Subcutaneous adipose tissue (tissue), 4 donors: Measurements from ENCODE around the gene LRRC27. TPM values are rescaled to one million over a fixed set of nuclear protein-coding genes. Genes with fewer than 3 reads are reported as not detected.

Experiments used
- total RNA-seq, 4 donors: library from RNA; depleted of rRNA; stranded (reverse); fragments of >200 nt; gene quantifications; one replicate each; pipeline ENCODE4 v1.1.0, GENCODE V29; 2016
- TF ChIP-seq, protein P1 (sequence below): fragments of 450-650 bp; IDR thresholded peaks from one replicate; pipeline ENCODE4 v1.5.1; 2016; ENCODE audit warnings: low read depth, mild to moderate bottlenecking, control low read depth, antibody characterized with exemption, moderate library complexity

Gene LRRC27
- total RNA-seq, 4 donors from 2014 or later = 7.7 to 11.6 (median 9.9) TPM

DNA sequence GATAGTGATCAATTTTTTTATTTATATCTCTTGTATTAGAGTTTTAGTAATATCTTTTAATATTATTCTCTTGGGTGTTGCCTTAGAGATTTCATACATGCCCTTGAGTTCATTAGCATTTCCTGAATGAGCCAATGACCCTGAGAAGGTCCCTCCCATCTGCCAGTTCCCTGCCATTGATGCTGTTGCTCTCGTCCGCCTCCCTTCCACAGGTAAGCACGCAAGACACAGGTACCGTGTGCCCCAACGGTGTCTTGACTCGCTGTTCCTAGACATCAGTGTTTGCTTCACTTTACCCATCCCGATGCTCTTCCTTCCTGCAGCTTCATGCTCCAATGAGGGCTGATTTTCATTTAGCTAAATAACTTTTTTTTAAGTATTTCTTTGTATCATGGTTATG lies 45.3 kb downstream of the LRRC27 start:
- TF ChIP-seq, protein P1, sequence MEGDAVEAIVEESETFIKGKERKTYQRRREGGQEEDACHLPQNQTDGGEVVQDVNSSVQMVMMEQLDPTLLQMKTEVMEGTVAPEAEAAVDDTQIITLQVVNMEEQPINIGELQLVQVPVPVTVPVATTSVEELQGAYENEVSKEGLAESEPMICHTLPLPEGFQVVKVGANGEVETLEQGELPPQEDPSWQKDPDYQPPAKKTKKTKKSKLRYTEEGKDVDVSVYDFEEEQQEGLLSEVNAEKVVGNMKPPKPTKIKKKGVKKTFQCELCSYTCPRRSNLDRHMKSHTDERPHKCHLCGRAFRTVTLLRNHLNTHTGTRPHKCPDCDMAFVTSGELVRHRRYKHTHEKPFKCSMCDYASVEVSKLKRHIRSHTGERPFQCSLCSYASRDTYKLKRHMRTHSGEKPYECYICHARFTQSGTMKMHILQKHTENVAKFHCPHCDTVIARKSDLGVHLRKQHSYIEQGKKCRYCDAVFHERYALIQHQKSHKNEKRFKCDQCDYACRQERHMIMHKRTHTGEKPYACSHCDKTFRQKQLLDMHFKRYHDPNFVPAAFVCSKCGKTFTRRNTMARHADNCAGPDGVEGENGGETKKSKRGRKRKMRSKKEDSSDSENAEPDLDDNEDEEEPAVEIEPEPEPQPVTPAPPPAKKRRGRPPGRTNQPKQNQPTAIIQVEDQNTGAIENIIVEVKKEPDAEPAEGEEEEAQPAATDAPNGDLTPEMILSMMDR = no peak

DNA sequence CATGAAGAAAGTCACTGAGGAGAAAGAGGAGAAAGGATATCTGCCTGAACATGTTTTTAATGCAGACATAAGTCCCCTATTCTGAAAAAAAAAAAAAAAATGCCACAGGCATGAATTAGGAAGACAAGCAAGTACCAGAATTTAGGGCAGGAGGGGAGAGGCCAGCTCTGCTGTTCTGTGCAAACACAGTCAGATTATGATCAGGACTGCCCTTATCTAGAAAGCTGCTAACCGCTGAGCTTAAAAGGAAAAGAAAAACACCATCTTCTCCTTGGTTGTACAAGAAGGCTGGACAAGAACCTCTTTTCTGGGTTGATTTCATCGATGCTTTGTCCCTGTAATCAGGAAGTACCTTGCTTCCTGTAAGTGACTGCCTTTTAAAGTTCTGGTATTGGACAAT lies 49.7 kb downstream of the LRRC27 start:
- TF ChIP-seq, protein P1 = no peak

DNA sequence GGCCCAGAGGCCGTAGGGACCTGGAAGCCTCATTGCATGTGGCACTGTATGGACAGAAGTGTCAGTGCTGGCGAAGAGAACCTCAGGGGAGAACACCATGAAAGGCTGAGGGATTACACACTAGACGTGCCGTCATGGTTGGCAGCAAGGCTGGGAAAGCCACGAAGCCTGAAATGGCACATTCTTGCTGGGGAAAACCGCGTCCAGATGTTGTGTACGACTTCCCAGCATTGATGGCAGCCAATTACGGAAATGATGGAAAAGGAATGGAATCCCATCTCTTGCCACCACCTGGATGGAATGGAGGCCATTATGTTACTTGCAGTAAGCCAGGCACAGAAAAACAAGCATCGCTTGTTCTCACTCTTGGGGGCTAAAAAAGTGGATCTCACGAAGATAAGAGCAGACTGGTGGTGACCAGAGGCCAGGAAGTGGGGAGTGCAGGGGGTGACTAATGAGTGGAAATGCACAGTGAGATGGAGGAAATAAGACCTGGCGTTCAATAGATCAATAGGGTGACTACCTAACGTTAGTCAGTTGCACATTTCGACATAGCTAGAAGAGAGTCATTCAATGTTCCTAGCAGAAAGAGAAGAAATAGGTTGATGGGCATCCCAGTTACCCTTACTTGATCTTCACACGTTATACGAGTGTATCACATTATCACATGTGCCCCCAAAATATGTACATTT lies 50.4 kb downstream of the LRRC27 start:
- TF ChIP-seq, protein P1 = no peak

DNA sequence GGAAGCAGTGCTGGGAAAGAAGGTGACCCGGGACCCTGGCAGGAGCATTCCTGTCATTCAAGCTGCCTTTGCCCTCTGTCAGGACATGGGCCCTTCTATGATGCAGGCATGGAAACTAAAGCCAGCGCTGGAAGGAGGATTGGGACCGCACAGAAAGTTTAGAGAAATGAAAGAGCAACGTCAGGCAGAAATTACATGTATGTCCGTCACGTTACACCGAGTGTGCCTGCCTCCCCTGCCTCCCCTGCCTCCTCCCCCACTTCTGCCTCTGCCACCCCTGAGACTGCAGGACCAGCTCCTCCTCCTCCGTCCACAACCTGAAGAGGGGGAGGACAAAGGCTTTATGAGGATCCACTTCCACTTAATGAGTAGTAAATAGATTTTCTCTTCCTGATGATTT lies 51.1 kb downstream of the LRRC27 start:
- TF ChIP-seq, protein P1 = no peak

DNA sequence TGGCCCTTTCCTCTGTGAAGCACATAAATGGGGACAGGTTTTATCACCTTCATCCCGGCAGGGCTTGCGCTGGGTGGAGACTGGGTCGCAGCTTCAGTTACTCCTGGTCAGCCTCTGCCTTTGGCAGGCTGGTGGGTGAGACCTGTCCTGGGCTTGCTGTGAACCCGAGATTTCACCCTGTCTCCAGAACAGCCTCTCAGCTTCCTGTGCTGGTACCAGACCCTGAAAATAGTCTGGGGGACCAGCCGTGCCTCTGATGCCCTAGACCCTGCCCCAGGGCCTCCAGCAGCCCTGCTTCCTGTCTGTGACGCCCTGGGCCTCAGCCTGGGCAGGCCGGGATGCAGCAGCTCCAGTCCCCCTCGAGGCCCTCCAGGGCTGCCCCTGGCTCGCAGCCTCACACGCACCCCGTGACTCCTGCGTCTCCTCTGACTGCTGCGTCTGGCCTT lies 51.8 kb downstream of the LRRC27 start:
- TF ChIP-seq, protein P1 = no peak

DNA sequence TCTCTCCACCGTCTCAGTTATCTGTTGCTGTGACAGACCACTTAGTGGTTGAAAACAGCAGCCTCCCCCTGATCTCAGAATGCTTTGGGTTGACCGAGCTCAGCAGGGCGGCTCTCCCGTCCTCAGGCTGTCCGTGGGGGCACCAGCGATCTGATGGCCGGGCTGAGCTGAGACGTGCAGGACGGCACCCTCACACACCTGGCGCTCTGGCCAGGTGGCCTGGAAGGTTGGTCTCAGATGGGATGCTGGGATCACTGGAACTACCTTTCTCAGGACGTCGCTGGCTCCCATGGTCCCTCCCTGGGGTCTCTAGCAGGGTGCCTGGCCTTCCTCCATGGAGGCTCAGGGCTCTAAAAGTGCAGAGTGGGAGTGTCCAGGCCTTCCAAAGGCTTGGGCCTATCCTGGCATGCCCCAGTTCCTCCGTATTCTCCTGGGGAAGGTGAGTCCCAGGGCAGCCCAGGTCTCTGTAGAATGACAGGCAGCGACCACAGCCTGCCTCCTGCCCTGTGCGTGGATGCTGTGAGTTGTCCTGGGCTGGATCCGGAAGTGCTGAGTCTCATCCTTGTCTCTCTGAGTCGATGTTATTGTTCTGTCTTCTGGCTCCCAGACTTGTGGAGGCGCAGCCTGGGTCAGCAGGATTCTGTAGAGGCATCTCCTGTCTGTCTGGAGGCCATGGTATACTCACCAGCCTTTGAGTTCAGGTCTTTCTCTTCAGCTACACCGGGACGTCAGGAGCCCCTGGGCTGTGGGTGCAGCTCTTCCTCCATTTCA lies 52.8 kb downstream of the LRRC27 start:
- TF ChIP-seq, protein P1 = no peak

DNA sequence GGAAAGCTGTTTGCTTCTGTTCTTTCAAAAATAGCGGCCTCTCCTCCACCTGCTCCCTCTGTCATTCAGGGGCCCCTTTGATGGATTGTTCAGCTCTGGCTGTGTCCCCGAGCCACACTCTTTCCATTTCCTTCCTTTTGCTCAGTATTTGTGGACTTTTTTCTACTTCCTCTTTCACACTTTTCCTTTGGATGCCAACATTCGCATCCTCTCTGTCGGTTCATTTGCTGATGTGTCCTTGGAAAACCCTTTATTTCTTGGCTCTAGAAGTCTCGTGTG lies 53.3 kb downstream of the LRRC27 start:
- TF ChIP-seq, protein P1 = no peak
